Ishikawa (cell line): Measurements from ENCODE around the gene CIT.

Experiments used
- CEBPB ChIP-seq: IDR thresholded peaks from 2 replicates; pipeline ENCODE4 v1.6.1; 2012
- CREB1 ChIP-seq: IDR thresholded peaks from 2 replicates; pipeline ENCODE4 v1.6.1; 2012; ENCODE audit warnings: low read depth
- EGR1 ChIP-seq: IDR thresholded peaks from 2 replicates; pipeline ENCODE4 v1.6.1; 2012
- EP300 ChIP-seq: IDR thresholded peaks from 2 replicates; pipeline ENCODE4 v1.6.1; 2012; ENCODE audit warnings: borderline replicate concordance
- NFIC ChIP-seq: IDR thresholded peaks from 2 replicates; pipeline ENCODE4 v1.6.1; 2012
- RAD21 ChIP-seq: IDR thresholded peaks from 2 replicates; pipeline ENCODE4 v1.6.1; 2012; ENCODE audit warnings: low read depth
- TAF1 ChIP-seq: IDR thresholded peaks from 2 replicates; pipeline ENCODE4 v1.6.1; 2012; ENCODE audit warnings: low read depth, mild to moderate bottlenecking
- TCF12 ChIP-seq: IDR thresholded peaks from 2 replicates; pipeline ENCODE4 v1.6.1; 2012; ENCODE audit warnings: low read depth
- TEAD4 ChIP-seq: IDR thresholded peaks from 2 replicates; pipeline ENCODE4 v1.6.1; 2012
- YY1 ChIP-seq: IDR thresholded peaks from 2 replicates; pipeline ENCODE4 v1.6.1; 2012; ENCODE audit warnings: low read depth
- ZBTB7A ChIP-seq: IDR thresholded peaks from 2 replicates; pipeline ENCODE4 v1.6.1; 2012; ENCODE audit warnings: low read depth
- TF ChIP-seq, protein P1 (sequence below): IDR thresholded peaks from 2 replicates; pipeline ENCODE4 v1.6.1; 2012
- TF ChIP-seq, protein P2 (sequence below): IDR thresholded peaks from 2 replicates; pipeline ENCODE4 v1.6.1; 2012

DNA sequence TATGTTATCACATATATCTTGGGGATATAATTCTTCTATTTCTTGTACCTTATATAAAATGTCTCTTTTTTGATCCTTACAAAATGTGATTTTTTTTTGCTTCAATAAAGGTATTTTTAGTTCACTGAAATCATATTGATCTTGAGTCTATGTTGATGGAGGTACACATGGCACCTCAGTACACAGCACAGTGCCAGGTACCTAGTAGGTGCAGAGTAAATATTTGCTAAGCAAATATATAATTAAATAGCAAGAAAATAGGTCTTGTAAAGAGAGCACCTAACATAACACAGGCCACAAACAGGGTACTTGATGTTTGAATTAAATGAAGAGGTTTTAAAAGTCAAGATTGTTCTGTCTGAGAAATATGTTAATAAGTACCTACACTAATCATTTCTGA, 69.7 kb downstream of the CIT start:
- TF ChIP-seq TAF1 (no peak), EP300 (no peak), RAD21 (no peak), YY1 (no peak), EGR1 (no peak), CREB1 (no peak), TCF12 (no peak), CEBPB (no peak), NFIC (no peak), TEAD4 (no peak), ZBTB7A (no peak)
- TF ChIP-seq, protein P1, sequence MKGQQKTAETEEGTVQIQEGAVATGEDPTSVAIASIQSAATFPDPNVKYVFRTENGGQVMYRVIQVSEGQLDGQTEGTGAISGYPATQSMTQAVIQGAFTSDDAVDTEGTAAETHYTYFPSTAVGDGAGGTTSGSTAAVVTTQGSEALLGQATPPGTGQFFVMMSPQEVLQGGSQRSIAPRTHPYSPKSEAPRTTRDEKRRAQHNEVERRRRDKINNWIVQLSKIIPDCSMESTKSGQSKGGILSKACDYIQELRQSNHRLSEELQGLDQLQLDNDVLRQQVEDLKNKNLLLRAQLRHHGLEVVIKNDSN = no peak
- TF ChIP-seq, protein P2, sequence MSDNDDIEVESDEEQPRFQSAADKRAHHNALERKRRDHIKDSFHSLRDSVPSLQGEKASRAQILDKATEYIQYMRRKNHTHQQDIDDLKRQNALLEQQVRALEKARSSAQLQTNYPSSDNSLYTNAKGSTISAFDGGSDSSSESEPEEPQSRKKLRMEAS = no peak
